Mucosa of gallbladder (tissue), 1 donor: ENCODE measurements around the gene ALG1L2. TPM values are rescaled to one million over a fixed set of nuclear protein-coding genes. Genes with fewer than 3 reads are reported as not detected.
"Not testable (repeated sequence)": the region's sequence is repeated elsewhere in the genome, so short reads cannot be mapped to it uniquely, and the experiment has no call there.

ENCODE experiments used
- DNase-seq: peaks from one replicate; pipeline ENCODE4 v3.0.0-alpha.2; 2020; ENCODE audit warnings: low spot score
- total RNA-seq: library from RNA; stranded (reverse); gene quantifications from one replicate; pipeline ENCODE4 v1.2.1, GENCODE V29; 2021
- donor health status: DM: no; HTN: no; CAD: no.

The ALG1L2 gene, protein sequence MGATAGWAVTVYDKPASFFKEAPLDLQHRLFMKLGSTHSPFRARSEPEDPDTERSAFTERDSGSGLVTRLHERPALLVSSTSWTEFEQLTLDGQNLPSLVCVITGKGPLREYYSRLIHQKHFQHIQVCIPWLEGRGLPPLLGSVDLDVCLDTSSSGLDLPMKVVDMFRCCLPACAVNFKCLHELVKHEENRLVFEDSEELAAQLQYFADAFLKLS
- 1.2 TPM for total RNA-seq

DNA sequence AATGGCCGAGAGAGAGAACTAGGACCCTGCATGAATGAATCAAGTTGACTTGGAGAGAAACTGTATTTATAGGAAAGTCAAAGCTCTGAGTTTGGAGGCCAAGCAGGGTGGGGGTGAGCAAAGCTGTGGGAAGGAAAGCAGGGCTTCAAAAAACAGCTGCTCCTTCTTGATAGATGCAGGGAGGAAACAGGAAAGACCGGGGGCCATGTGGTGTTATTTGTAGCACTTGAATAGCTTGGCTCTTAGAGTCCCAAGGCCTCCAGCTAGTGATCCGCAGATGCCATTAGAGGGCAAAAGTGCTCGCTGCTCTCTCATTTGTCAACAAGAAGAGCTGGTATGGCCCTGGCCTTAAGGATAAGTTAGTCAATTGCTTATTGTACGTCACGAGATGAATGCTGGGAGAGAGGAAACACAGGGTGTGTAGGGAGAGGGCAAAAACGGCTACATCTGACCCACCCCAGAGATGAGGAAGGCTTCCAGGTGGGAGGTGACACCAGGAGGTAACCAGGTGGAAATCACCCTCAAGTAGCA is at the start of gene ALG1L2:
ALG1L2 (plus strand) TSS at position 481 of the 531 bp plus-strand sequence. CDS start 186 bp downstream, outside the sequence.
- DNase-seq = no peak

DNA sequence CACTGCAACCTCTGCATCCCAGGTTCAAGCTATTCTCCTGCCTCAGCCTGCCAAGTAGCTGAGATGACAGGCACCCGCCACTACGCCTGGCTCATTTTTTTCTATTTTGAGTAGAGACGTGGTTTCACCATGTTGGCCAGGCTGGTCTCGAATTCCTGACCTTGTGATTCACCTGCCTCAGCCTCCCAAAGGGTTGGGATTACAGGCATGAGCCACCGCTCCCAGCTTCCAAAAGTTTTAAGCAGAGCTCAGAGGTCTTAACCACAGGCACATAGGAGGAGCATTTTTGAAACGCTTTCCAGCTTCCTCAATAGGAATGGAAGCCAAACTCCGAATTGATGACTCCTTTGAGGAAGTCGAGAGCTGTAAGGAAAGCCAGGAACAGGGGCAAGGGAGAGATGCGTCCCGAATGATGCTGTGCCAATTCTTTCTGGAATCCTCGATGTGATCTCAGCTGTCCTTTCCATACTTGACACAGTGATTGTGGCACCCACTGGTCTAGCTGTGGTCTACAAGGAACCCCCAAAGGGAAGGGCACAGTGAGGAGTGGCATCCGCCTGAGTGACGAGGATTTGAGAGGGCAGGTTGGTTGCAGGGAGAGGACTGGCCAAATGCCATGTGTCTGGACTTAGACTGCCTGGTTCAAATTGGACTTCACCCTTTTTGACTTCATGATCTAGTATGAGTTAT is 44.4 kb upstream of the ALG1L2 start:
- not testable (repeated sequence) for DNase-seq

DNA sequence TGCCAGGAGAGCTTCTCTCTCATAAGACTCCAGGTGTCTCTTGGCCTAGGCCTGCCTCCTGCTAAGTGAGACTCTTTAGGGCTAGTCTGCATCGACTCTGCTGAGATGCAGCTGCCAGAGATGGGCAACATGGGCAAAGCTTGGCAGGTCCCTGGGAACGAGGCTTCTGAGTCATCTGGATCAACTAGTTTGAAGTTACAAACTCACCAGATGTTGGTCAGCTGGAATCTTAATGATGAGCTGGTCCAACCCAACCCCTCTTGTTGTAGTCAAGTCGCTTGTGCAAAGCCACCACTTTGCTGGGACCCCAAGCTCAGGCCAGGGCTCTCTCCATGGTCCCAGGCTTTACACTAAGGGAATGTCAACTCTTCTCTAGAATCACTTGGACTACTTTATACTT is 38.9 kb upstream of the ALG1L2 start:
- DNase-seq = not testable (repeated sequence)

DNA sequence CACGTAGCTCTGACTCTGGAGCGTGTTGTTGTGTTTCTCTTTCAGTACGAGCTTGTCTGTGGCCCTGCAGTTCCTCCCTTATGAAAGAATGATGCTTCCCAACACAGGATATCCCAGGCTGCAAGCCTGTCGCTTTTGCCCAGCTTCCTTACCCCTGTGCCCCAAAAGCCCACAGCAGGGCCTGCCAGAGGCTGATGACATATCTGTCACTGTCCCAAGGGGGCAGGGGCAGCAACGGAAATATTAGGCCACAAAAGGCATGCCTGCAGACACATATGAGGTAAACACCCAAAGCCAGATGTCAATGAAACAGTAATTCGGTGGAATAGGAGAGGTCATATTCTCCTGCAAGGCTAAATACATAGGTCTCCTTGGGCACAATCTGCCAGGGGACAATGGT is 38.0 kb upstream of the ALG1L2 start:
- DNase-seq = not testable (repeated sequence)

DNA sequence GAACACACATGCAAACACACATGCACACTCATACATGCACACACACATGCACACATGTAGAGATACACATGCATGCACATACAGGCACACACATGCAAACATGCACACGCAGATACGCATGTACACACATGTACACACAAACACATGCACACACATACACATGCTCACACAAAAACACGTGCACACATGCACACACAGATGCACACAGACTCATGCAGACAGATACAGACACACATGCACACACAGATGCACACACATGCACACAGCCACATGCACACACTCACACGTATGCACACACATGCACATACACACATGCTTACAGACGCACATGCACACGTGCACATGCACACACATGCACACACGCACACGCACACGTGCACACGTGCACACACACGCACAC is 37.3 kb upstream of the ALG1L2 start:
- no peak for DNase-seq

DNA sequence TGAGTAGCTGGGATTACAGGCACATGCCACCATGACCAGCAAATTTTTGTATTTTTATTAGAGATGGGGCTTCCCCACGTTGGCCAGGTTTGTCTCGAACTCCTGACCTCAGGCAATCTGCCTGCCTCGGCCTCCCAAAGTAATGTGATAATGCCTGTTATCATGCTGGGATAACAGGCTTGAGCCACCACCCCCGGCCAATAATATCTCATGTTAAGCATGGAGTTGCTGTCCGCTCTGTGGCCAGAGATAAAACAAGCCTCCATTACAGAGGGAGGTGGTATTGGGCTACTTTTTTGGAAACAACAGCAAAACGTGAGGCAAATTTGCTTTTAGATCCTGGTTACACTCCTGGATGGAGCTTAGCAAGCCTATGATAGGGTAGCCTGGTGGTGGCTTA is 32.9 kb upstream of the ALG1L2 start:
- DNase-seq = no peak

DNA sequence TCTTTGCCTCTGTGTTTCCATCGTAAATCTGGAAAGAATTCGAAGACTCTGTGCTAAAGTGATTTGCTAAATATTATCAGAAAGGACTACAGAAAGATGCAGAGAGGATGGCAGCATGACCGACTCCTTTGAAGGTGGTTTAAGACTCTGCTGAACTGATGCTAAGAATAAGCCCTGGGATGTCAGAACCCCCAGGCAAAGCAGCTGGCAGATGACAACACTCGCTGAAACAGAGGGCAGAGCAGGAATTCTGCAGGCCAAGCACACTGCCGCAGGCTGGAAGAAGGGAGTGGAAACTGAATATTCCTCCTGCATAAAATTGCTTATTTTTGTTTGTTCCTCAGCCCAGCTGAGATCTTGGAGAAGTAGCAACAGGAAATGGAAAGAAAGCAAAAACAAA is 29.3 kb upstream of the ALG1L2 start:
- DNase-seq = not testable (repeated sequence)

DNA sequence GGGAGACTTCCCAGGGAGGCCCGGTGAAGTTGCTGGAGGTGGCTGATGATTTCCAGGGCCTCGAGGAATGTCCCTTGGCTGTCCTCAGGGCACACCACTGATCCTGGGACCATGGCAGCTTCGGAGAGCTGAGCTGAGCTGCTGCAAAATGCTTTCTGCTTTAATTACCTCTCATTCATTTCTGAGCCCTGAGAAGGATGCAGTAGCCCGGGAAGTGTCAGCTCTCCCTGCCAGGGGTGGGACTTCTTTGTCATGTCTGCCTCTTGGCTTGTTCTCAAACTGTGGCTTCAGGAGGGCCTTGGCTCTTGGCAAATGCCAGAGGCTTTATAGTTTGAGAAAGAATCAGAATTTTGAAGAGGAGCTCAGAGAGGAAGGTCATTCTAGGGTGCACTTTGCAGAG is 28.7 kb upstream of the ALG1L2 start:
- DNase-seq = not testable (repeated sequence)

DNA sequence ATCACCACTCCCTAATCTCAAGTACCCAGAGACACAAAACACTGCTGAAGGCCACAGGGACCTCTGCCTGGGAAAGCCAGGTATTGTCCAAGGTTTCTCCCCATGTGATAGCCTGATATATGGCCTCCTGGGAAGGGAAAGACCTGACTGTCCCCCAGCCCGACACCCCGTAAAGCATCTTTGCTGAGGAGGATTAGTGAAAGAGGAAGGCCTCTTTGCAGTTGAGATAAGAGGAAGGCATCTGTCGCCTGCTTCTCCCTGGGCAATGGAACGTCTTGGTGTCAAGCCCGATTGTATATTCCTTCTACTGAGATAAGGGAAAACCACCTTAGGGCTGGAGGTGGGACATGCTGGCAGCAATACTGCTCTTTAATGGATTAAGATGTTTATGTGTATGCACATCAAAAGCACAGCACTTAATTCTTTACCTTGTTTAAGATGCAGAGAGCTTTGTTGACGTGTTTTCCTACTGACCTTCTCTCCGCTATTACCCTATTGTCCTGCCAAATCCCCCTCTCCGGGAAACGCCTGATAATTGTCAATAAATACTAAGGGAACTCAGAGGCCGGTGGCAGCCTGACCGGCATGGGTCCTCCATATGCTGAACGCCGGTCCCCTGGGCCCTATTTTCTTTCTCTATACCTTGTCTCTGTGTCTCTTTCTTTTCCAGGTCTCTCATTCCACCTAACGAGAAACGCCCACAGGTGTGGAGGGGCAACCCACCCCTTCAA is 23.9 kb upstream of the ALG1L2 start:
- not testable (repeated sequence) for DNase-seq

DNA sequence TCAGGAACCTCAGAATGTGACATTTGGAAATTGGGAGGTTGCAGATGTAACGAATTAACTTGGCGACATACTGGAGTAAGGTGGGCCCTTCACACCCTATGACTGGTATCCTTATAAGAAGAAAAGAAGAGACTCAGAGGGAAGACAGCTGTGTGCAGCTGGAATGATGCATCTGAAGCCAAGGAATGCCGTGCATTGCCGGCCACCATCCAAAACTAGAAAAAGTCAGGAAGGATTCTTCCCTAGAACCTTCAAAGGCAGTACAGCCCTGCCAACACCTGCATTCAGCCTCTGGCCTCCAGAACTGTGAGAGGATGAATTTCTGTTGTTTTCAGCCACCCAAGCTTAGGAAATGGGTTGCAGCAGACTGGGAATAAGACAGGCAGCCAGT is 23.4 kb upstream of the ALG1L2 start:
- not testable (repeated sequence) for DNase-seq

DNA sequence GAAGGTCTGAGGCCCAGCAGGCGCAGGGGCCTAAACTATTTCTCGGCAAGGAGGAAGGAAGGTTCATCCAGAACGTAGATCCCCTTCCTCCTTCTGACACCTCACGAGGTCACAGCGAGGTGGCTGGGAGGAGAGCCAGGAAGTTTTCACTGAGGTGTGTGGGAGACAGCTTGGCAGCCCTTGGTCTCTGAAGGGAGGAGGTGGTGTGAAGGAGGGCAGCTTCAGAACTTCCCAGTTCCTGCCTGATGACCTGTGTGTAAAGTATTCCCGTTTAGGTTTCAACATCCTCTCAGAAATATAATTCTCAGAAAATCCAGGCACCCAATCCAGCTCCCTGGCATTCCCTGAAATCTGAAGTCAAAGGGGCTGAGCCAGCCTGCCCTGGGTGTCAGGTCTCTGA is 22.9 kb upstream of the ALG1L2 start:
- not testable (repeated sequence) for DNase-seq

DNA sequence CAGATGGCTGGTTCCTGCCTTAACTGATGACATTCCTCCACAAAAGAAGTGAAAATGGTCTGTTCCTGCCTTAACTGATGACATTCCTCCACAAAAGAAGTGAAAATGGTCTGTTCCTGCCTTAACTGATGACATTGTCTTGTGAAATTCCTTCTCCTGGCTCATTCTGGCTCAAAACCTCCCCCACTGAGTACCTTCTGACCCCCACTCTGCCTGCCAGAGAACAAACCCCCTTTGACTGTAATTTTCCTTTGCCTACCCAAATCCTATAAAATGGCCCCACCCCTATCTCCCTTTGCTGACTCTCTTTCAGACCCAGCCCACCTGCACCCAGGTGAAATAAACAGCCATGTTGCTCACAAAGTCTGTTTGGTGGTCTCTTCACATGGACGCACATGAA is 22.5 kb upstream of the ALG1L2 start:
- not testable (repeated sequence) for DNase-seq

DNA sequence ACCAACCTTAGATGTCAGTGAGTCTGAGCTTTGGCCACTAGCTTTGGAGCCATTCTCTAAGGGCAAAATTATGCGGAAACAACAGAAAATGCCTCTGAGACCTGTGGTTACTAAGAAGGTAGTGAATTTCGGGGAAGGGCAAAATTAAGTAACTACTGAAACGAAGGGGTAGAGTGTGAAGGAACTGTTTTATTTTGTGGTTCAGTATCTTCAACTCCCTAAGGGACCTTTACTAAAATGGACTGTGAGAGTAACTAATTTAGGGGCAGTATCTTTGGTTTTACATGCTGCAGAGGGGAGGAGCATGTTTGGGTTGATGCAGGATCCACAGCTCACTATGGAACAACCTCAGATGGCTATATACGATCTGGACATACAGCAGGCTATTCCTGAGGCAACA is 8.0 kb upstream of the ALG1L2 start:
- no peak for DNase-seq

DNA sequence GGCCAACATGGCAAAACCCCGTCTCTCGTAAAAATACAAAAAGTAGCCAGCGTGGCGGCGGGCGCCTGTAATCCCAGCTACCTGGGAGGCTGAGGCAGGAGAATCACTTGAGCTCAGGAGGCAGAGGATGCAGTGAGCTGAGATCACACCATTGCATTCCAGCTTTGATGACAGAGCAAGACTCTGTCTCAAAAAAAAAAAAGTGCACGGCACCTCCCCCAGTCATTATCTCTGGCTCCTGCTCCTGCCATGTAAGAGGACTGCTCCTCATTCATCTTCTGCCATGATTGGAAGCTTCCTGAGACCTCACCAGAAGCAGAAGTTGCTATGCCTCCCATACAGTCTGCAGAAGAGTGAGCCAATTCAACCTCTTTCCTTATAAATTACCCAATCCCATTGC is 4.0 kb upstream of the ALG1L2 start:
- DNase-seq = no peak

DNA sequence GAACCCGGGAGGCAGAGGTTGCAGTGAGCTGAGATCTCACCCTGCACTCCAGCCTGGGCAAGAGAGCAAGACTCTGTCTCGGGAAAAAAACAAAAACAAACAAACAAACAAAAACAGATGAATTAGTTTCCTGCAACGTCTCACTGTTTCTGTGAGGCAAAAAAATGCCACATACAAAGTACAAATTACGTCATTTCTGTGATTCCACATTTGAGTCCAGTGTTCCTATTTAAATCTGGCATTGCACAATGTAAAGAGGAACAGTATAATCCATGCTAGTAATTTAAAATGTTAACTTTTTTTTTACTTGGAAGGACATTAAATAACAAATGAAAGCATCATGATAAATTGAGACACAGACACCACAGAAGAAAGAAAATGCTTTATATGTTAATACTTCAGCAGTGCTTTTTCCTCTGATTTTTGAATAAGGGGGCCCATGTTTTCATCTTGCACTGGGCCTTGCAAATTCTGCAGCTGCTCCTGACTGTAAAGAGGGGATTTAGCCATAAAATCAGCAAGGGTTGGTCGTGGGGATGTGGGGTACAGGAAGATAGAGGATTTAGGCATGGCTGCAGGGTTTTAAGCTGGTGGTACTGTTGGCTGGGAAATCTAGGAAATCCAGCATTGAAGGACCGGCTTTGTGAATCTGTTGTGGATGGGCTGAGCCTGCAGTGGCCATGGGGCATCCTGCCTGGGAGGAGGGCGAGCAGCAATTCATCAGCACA is 1.9 kb downstream of the ALG1L2 start:
- not testable (repeated sequence) for DNase-seq

DNA sequence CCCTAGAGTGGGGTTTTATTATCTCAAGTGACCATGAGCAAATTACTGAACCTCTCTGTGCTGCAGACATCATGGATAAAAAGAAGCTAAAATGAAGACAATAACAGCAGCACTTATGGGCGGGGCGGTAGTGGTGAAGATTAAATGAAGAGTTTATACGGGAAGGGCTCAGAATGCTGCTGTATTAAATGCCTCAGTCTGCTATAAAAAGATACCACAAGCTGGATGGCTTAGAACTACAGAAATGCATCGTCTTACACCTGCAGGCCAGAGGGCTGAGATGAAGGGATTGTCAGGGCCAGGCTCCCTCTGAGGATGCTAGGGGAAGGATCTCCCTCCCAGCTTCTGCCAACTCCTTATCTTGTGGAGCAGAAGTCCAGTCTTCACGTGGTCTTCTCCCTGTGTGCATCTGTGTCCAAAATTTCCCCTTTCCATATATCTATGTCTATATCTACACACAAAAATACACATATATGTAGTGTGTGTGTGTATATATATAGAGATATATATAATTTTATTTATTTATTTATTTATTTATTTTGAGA is 2.9 kb downstream of the ALG1L2 start:
- no peak for DNase-seq

DNA sequence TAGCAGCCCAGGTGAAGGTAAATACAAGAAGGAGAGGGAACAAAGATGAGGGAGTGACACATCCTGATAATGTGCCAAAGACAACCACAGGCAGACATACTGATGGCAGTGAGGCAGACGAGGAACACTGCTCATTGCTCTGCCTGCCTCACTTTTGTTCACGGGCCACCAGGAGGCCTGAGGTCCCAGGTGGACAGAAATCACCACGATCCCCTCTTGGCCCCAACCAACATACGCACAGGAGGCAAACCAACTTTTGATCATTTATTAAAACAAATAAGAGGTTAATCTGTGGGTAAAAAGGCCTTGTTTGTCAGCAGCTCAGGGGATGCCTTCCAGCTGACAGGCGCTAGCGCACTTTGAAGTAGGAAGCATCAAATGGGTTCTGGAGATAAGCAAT is 4.2 kb downstream of the ALG1L2 start:
- DNase-seq = no peak

DNA sequence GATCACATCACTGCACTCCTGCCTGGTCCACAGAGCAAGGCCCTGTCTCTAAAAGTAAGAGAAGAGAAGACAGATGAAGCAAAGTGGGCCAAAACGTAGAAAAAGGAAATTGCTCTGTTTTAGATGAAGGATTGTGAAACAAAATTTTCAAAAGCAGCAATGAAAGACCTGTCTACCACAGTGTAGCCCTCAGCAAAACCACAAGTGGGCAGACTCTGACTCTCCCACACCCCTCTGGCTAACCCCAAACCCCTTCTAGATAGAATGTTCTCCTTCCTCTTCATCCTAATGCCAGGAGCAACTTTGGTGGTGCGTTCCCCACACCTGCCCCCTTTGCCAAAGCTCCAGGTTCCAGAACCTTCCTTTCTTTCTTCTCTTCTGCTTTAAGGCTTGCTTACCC is 5.0 kb downstream of the ALG1L2 start:
- not testable (repeated sequence) for DNase-seq

DNA sequence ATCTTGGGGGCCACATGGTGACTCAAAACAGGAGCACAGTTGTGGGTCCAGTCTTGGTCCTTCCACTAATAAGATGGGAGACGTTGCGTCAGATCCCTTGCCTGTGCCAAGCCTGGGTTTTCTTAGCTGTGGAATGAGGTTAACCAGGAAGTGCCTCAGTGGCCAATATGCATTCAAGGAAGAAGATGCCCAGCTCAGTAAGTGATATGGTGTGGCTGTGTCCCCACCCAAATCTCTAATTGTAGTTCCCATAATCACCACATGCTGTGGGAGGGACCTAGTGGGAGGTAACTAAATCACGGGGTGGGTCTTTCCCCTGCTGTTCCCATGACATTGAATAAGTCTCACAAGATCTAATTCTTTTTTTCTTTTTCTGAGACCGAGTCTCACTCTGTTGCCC is 6.4 kb downstream of the ALG1L2 start:
- DNase-seq = no peak

DNA sequence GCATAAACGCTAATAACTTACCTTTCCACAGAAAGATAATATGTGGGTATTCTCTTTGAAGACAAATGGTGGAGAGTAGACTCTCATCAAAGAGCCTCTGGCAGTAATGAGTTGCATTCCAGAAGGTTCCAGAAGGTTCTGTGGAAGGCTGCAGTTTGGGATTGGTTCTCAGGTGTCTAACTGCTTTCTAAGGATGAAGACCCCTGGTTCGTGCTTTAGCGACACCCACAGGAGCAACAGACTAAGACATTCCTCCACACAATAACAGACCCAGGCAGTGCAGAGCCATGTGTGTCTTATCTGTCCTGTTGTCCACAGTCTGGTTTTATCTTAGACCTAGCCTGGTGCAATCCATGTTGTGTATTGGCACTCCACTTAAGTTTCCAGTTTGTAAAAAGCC is 9.1 kb downstream of the ALG1L2 start:
- not testable (repeated sequence) for DNase-seq

DNA sequence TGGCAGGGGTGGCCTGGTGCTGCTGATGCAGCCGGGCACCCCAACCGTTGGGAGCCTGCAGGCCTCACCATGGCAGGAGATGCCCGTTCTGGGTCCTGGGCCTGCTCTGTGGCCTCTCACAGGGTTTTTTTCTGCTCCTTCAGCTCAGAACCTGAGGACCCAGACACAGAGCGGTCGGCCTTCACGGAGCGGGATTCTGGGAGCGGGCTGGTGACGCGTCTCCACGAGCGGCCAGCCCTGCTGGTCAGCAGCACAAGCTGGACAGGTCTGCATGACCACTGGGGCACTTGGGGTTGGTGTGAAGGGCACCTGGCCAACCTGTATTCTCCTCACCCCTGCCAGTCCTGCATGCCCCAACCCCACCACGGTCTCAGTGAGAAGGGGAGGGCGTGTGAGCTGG is 10.3 kb downstream of the ALG1L2 start:
- DNase-seq = no peak
